GM12801 (cell line): ENCODE measurements around the gene PRKN.

Experiments
- CTCF ChIP-seq: IDR thresholded peaks from one replicate; pipeline ENCODE4 v1.5.1; 2011; ENCODE audit warnings: control low read depth; ENCODE audit not compliant: insufficient read length; ENCODE audit errors: extremely low read depth

PRKN gene

GRCh38 chr6:162325826-162326225 is 401.7 kb downstream of the PRKN start:
- no peak for TF ChIP-seq CTCF

GRCh38 chr6:162325051-162325450 is 402.5 kb downstream of the PRKN start:
- TF ChIP-seq CTCF: no peak

- TF ChIP-seq CTCF: no peak
Measured at GRCh38 chr6:162315291-162315690, 412.3 kb downstream of the PRKN start.

GRCh38 chr6:162313922-162314660 is 413.5 kb downstream of the PRKN start:
- no peak for TF ChIP-seq CTCF

- TF ChIP-seq CTCF: no peak
Measured at GRCh38 chr6:162307865-162308264, 419.7 kb downstream of the PRKN start.

GRCh38 chr6:162306616-162307015 is 420.9 kb downstream of the PRKN start:
- no peak for TF ChIP-seq CTCF

GRCh38 chr6:162301128-162301527 is 426.4 kb downstream of the PRKN start:
- no peak for TF ChIP-seq CTCF
